Endothelial cell of umbilical vein (primary cell): ENCODE results near the gene EPN1.
"Not testable (repeated sequence)": the region's sequence is repeated elsewhere in the genome, so short reads cannot be mapped to it uniquely, and the experiment has no call there.

Experiments
- FOS ChIP-seq: IDR thresholded peaks from 2 replicates; pipeline ENCODE4 v1.6.1; 2011; ENCODE audit warnings: mild to moderate bottlenecking, low read length, moderate library complexity, borderline replicate concordance; ENCODE audit not compliant: insufficient read depth
- TF ChIP-seq, protein P1 (sequence below), 2 donors: IDR thresholded peaks; 1 replicate in 1 of 2; 2 replicates in 1 of 2; pipeline ENCODE4 v1.5.1; 2011; ENCODE audit warnings: low read length in 2 of 2, mild to moderate bottlenecking in 2 of 2, moderate library complexity in 2 of 2, control low read depth in 1 of 2, inconsistent platforms in 1 of 2, low read depth in 1 of 2; ENCODE audit not compliant: insufficient read depth in 1 of 2; ENCODE audit errors: extremely low read depth in 1 of 2

- TF ChIP-seq FOS: not testable (repeated sequence)
- TF ChIP-seq, protein P1, sequence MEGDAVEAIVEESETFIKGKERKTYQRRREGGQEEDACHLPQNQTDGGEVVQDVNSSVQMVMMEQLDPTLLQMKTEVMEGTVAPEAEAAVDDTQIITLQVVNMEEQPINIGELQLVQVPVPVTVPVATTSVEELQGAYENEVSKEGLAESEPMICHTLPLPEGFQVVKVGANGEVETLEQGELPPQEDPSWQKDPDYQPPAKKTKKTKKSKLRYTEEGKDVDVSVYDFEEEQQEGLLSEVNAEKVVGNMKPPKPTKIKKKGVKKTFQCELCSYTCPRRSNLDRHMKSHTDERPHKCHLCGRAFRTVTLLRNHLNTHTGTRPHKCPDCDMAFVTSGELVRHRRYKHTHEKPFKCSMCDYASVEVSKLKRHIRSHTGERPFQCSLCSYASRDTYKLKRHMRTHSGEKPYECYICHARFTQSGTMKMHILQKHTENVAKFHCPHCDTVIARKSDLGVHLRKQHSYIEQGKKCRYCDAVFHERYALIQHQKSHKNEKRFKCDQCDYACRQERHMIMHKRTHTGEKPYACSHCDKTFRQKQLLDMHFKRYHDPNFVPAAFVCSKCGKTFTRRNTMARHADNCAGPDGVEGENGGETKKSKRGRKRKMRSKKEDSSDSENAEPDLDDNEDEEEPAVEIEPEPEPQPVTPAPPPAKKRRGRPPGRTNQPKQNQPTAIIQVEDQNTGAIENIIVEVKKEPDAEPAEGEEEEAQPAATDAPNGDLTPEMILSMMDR (IDR thresholded peaks at IDR 0.05; ENCODE audit: extremely low read depth in 1 of 2, insufficient read depth in 1 of 2, low read depth in 1 of 2, low read length in 2 of 2): not testable (repeated sequence)
Observed at GRCh38 chr19:55730378-55730777, 55.4 kb downstream of the EPN1 start.
